Caki2 (cell line): ENCODE data around the gene TIAM1. TPM values are rescaled to one million over a fixed set of nuclear protein-coding genes. Genes with fewer than 3 reads are reported as not detected.

Experiments used
- DNase-seq: peaks from one replicate; pipeline ENCODE4 v3.0.0-alpha.2; 2015; ENCODE audit warnings: low read depth
- in situ Hi-C: cut with HindIII; loops from 2 replicates; pipeline ENCODE4 v1.10.0; 2016; ENCODE audit warnings: low sequenced_read_pairs, low pct_unique_long_range_greater_than_20kb, mixed read lengths
- total RNA-seq: library from RNA; depleted of rRNA; stranded (reverse); fragments of >200 nt; shearing (Covaris generic); gene quantifications from 2 replicates; pipeline ENCODE4 v1.2.3, GENCODE V29; 2014; ENCODE audit warnings: low replicate concordance; rRNA removed

TIAM1 gene
- 0.67 and 4.2 TPM in 2 replicates for total RNA-seq

DNA sequence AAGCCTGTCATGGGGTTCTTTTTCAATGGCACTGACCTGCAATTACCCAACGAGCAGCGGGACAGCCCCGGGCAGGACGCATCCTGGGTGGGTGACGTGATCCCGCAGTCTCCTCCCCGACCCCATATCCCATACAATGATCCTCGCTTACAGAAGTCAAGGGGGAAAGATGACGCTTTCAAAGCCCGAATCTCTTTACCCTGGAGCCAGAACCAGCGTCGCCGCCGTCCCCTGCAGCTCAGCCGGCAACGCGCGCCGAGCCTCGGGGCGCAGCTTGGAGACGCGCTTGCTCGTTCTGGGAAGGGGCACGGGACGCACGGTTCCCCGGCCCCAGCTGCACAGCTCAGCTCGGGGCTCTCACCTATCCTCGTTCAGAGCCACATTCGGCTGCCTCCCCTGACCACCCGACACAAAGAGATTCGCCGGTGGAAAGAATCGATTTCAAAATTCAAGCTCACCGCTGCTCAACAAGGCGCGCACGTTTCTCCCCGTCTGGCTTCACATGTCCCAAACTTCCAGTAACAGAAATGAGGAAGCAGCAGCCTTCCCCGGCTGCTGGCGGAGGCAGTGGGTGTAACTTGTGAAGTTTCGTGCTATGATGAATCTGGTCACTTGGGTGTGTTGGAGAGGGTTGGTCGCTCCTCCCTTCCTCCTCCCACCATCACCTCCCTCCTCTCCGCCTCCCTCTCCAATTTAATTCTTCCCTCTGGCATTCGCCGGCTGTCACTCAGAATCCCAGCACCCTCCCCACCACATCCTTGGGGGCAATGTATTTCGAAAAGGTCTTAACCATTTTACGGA is at the start of gene TIAM1:
TIAM1 (minus strand) TSS at position 582 of the 801 bp plus-strand sequence. CDS start 77,289 bp downstream, outside the sequence.
- in situ Hi-C loops, result no loop called here
- peak; percentile 48 for DNase-seq

DNA sequence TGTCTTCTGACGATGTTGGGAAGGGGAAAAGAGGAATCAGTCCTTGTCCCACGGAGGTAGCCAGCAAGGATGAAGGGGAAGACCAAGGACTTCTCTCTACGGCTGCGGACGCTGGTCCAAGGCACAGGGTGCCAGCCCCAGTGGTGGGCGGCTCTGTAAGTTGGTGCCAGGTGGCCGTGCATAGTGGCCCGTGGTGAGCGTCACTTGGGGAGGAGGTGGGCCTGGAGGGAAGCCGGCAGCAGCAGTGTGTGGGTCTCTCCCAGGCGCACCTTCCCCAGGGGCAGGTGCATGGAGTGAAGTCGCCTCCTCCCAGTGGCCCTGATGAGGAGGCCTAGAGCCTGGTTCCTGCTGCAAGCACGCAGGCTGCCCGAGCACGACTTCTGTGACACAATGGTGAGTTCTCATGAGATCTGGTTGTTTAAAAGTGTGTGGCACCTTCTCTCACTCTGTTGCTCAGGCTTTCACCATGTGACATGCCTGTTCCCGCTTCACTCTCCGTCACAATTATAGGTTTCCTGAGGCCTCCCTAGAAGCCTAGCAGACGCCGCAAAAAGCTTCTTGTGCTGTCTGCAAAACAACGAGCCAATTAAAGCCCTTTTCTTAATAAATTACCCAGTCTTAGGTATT is 43.6 kb upstream of the TIAM1 start:
- no peak for DNase-seq

DNA sequence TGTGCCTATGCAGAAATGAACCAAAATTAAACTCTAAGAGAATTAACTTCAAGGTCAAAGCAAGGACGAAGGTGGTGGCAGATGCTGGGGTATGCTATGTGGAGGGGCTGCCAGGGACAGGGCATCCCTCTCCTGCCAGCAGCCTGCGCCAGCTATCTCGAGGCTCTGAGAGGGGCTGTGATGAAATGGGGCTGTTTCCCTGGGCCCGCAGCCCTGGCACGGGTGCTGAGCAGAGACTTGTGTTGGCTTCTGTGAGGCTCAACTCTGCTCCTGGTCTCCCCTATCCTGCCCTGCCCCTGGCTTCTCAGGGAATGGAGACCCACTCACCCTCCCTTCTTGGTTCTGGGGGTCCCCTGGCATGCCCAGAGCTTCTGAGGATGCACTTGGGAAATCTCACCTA is 41.9 kb upstream of the TIAM1 start:
- in situ Hi-C loops, result no loop called here
- no peak for DNase-seq

More for the DNA sequence above, 43.6 kb upstream of the TIAM1 start:
- in situ Hi-C loops, result no loop called here

GRCh38 chr21:31383770-31384169 is 39.7 kb upstream of the TIAM1 start:
- DNase-seq, result no peak
- in situ Hi-C loops, result no loop called here

GRCh38 chr21:31382060-31382459 is 38.0 kb upstream of the TIAM1 start:
- DNase-seq, result no peak
- in situ Hi-C loops, result no loop called here

GRCh38 chr21:31376301-31376700 is 32.2 kb upstream of the TIAM1 start:
- in situ Hi-C loops, result no loop called here
- DNase-seq, result no peak

DNA sequence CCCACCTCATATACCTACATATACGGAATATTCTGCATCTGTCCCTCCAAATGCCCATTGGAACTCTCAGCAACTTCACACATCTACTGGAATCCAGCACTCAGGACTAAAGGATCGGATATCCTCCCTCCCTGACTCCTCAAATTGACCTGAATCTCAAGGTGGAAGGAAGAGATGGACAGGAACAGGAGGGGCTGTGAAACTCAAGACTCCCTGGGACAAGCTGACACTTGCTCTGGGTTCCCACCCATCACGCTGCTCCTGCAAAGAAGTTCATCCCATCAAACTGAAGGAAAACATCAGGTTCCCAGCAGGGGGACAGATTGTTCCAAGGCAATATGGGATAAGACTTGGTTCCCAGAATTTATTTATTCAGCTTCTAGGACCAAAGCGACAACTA is 30.3 kb upstream of the TIAM1 start:
- DNase-seq, result no peak
- in situ Hi-C loops, result no loop called here

DNA sequence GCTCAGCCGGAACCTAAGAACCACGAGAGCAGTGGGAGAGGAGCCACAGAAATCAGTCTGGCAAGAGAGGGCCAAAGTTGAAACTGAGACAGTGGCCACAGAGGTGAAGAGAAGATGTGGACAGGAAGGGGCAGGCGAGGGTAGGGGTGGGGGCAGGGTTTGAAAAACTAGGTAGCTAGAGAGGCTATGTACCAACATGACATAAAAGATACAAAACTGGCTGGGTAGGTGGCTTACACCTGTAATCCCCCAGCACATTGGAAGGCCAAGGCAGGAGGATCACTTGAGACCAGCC is 28.4 kb upstream of the TIAM1 start:
- no peak for DNase-seq
- in situ Hi-C loops, result no loop called here

- no peak for DNase-seq
- in situ Hi-C loops, result no loop called here
These were observed 27.8 kb upstream of the TIAM1 start for GRCh38 chr21:31371715-31372470.

- in situ Hi-C loops, result no loop called here
- DNase-seq, result peak; percentile 8
These were observed 27.0 kb upstream of the TIAM1 start for GRCh38 chr21:31370893-31371544.

- DNase-seq, result no peak
- in situ Hi-C loops, result no loop called here
These were observed 26.3 kb upstream of the TIAM1 start for GRCh38 chr21:31370281-31370892.

- in situ Hi-C loops, result no loop called here
- no peak for DNase-seq
These were observed 24.3 kb upstream of the TIAM1 start for GRCh38 chr21:31368361-31368760.

DNA sequence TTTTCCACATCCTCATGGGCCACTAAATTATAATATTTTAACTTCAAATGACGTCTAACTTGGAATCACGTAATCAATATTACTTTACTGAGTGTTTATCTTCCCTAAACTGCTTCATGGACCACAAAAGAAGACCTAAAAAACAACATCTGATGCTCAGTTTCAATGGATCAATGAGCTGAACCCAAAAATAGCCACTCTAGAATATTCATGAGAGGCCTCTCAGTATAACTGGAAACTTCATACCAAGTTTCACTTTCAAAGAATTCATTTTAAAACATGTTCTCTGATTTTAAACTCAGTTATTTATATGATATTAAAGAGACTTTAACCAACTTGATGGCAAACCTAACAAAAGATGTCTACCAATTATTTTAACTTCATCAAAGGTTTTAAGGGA is 23.7 kb upstream of the TIAM1 start:
- in situ Hi-C loops, result no loop called here
- DNase-seq, result no peak

- in situ Hi-C loops, result no loop called here
- peak; percentile 67 for DNase-seq
These were observed 22.8 kb upstream of the TIAM1 start for GRCh38 chr21:31366825-31367224.

DNA sequence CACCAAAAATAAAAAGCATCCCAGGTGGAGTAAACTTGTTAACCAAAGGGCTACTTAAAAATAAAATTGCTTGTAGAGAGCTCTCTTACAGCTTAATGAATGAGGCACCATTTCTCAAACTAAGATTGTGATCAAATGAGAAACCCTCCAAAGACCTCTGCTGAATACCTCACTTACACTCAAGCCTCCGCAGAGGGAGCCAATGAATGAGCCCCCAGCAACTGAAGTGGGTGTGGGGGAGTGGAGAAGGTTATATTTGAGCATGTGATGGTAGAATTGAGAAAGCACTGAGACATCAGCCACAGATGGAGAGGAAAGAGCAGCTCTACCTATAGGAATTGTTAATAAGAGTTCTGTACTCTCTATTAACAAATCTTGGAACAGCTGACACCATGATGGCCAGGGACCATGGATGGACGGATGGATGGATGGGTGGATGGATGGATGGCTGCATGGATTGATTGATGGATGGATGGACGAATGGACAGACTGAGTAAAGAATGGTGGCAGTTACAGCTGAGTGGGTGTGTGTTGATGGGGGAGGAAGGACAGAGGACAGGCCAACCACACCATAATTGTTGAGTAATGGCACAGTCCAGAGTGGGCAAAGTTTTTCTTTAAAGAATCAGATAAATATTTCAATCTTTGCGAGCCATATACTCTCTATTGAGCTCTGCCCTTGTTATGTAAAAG is 20.3 kb upstream of the TIAM1 start:
- in situ Hi-C loops, result no loop called here

DNA sequence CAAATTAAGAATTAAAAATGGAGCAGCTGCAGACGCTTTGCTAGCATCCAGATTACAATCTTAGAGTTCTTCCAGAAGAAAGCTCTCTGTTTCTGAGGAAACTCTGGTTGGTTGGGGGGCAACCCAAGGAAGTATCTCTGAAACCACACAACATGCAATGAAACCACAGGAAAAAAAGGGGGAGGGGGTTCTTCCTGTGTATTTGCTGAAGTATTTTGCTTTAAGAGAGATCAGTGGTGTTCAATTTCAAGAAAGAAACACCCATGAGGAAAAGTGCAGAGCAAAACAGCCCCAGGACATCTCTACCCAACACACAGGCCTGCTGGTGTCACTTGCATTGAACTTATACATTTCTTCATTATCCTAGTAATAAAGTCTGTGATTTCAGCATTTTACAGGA is 19.7 kb upstream of the TIAM1 start:
- in situ Hi-C loops, result no loop called here
- DNase-seq, result no peak

More for the DNA sequence above, 20.3 kb upstream of the TIAM1 start:
- DNase-seq, result no peak

GRCh38 chr21:31360717-31361116 is 16.7 kb upstream of the TIAM1 start:
- in situ Hi-C loops, result no loop called here
- DNase-seq, result no peak

- in situ Hi-C loops, result no loop called here
- DNase-seq, result no peak
These were observed 14.1 kb upstream of the TIAM1 start for GRCh38 chr21:31358158-31358557.
